ENCODE results near the gene CAPN11.

The CAPN11 gene

GRCh38 chr6:44133003-44133931 is 25.4 kb upstream of the CAPN11 start:
- Histone ChIP-seq H3K4me3 (ENCODE audit: insufficient read length, low read depth) (no peak overlapping the region), H3K4me1 (ENCODE audit: insufficient read depth, insufficient read length) (peaks cover 14% of the 10 kb centered on the region), H3K27me3 (ENCODE audit: insufficient read depth, insufficient read length) (peaks cover 6% of the 10 kb centered on the region), H3K9ac (ENCODE audit: insufficient read length, low read depth) (peak overlapping the region; percentile 42), H3K9me3 (ENCODE audit: insufficient read depth, low read length) (no peaks in the 10 kb centered on the region), H3K36me3 (ENCODE audit: insufficient read depth, insufficient read length, low read length) (peaks cover 18% of the 10 kb centered on the region)
- DNase-seq (ENCODE audit: low read depth, low spot score): no peak
- no peak for TF ChIP-seq SUZ12 (IDR thresholded peaks at IDR 0.05; ENCODE audit: extremely low read depth, insufficient read depth, insufficient read length)
- TF ChIP-seq YY1 (IDR thresholded peaks at IDR 0.05; ENCODE audit: insufficient read depth, insufficient read length): no peak
- TF ChIP-seq ZNF274 (IDR thresholded peaks at IDR 0.05; ENCODE audit: low read depth, low read length): no peak

DNA sequence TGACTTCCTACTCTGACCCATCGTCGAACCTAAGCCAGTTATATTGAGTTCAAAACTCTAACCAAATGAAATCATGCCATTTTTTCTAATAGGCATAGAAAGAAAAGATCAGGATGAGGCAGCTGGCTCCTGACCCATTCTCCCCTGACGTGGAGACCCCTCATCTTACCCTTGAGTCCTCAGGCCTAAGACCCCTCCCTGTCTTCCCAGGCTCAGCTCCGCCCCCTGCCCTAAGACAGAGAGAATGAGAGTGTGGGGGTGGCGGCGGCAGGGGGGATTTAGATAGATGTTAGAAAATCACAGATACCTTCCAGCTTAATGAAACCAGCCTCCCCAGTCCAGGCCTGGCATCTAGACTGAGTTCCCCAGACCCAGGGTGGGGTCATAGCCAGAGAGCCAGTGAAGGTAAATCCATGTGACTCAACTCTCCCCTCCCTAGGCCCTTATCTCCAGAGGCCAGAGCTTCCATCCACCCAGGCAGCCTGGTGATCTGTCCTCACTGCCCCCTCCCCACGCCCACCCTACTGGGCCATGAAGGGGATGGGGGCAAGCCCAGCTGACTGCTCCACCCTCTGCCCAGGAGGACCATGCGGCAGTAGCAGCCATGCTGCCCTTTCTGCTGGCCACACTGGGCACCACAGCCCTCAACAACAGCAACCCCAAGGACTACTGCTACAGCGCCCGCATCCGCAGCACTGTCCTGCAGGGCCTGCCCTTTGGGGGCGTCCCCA is 24.5 kb upstream of the CAPN11 start:
- Histone ChIP-seq H3K36me3 (ENCODE audit: insufficient read depth, insufficient read length, low read length) (peaks cover 18% of the 10 kb centered on the region), H3K9me3 (ENCODE audit: insufficient read depth, low read length) (no peaks in the 10 kb centered on the region), H3K4me3 (ENCODE audit: insufficient read length, low read depth) (no peak overlapping the region), H3K4me1 (ENCODE audit: insufficient read depth, insufficient read length) (peaks cover 11% of the 10 kb centered on the region), H3K9ac (ENCODE audit: insufficient read length, low read depth) (no peak overlapping the region), H3K27me3 (ENCODE audit: insufficient read depth, insufficient read length) (no peaks in the 10 kb centered on the region)
- TF ChIP-seq YY1 (IDR thresholded peaks at IDR 0.05; ENCODE audit: insufficient read depth, insufficient read length) (no peak), SUZ12 (IDR thresholded peaks at IDR 0.05; ENCODE audit: extremely low read depth, insufficient read depth, insufficient read length) (no peak), ZNF274 (IDR thresholded peaks at IDR 0.05; ENCODE audit: low read depth, low read length) (no peak)
- no peak for DNase-seq (ENCODE audit: low read depth, low spot score)

DNA sequence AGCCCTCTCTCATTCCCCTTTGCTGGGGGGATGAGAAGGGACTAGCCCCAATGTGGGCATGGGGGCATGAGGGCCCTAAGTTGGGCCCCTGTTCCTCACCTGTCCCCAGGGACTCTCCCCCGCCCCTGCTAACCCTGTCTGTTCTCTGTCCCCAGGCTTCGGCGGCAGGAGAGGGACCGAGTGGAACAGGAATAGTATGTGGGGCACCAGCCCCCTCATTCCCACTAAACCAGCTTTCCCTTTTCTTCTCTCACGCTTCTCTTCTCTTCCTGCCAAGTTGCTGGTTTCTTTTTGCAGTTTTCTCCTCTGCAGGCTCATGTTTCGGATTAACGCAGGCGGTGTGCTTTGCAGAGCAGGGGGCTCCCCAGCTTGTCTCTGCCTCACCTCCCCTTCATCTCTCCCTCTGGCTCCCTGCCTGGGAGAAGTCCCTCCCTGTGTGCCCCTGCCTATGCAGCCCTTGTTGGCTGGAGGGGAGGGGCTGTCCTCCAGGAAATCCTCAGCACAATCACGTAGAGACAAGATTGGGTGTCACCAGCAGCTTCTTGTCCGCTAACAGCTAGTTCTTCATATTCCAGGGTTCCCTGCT is 23.4 kb upstream of the CAPN11 start:
- H3K4me1 ChIP-seq (ENCODE audit: insufficient read depth, insufficient read length): peaks cover 13% of the 10 kb centered on the region
- no peak for DNase-seq (ENCODE audit: low read depth, low spot score)
- no peak overlapping the region for H3K9ac ChIP-seq (ENCODE audit: insufficient read length, low read depth)
- H3K4me3 ChIP-seq (ENCODE audit: insufficient read length, low read depth): no peak overlapping the region
- peaks cover 27% of the 10 kb centered on the region for H3K36me3 ChIP-seq (ENCODE audit: insufficient read depth, insufficient read length, low read length)
- H3K9me3 ChIP-seq (ENCODE audit: insufficient read depth, low read length): no peaks in the 10 kb centered on the region
- TF ChIP-seq ZNF274 (IDR thresholded peaks at IDR 0.05; ENCODE audit: low read depth, low read length) (no peak), YY1 (IDR thresholded peaks at IDR 0.05; ENCODE audit: insufficient read depth, insufficient read length) (no peak), SUZ12 (IDR thresholded peaks at IDR 0.05; ENCODE audit: extremely low read depth, insufficient read depth, insufficient read length) (no peak)
- H3K27me3 ChIP-seq (ENCODE audit: insufficient read depth, insufficient read length): no peaks in the 10 kb centered on the region

DNA sequence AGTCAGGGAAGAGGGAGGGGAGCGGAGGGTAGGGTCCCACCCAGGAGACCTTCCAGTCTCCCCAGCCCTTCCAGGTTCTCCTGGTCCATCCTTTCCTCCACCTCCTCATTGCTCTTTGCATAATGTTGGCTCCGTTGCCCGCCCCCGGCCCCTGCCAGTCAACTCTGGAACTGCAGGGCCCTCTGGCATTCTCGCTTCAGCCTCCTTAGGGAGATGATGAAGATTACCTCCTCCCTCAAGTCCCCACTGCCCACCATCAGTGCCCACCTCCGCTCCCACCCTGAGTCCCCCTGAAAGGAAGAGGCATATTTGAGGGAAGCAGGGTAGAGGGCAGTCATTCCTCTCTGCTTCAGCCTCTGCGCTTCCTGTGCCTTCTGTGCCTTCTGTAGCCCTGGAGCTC is 22.7 kb upstream of the CAPN11 start:
- H3K36me3 ChIP-seq (ENCODE audit: insufficient read depth, insufficient read length, low read length): peaks cover 33% of the 10 kb centered on the region
- no peak overlapping the region for H3K9ac ChIP-seq (ENCODE audit: insufficient read length, low read depth)
- no peak for TF ChIP-seq YY1 (IDR thresholded peaks at IDR 0.05; ENCODE audit: insufficient read depth, insufficient read length)
- TF ChIP-seq ZNF274 (IDR thresholded peaks at IDR 0.05; ENCODE audit: low read depth, low read length): no peak
- TF ChIP-seq SUZ12 (IDR thresholded peaks at IDR 0.05; ENCODE audit: extremely low read depth, insufficient read depth, insufficient read length): no peak
- H3K27me3 ChIP-seq (ENCODE audit: insufficient read depth, insufficient read length): no peaks in the 10 kb centered on the region
- DNase-seq (ENCODE audit: low read depth, low spot score): no peak
- H3K4me1 ChIP-seq (ENCODE audit: insufficient read depth, insufficient read length): peaks cover 13% of the 10 kb centered on the region
- no peaks in the 10 kb centered on the region for H3K9me3 ChIP-seq (ENCODE audit: insufficient read depth, low read length)
- no peak overlapping the region for H3K4me3 ChIP-seq (ENCODE audit: insufficient read length, low read depth)

- H3K9ac ChIP-seq (ENCODE audit: insufficient read length, low read depth): peak overlapping the region; percentile 8
- no peaks in the 10 kb centered on the region for H3K9me3 ChIP-seq (ENCODE audit: insufficient read depth, low read length)
- no peak for DNase-seq (ENCODE audit: low read depth, low spot score)
- H3K36me3 ChIP-seq (ENCODE audit: insufficient read depth, insufficient read length, low read length): peaks cover 50% of the 10 kb centered on the region
- no peak for TF ChIP-seq YY1 (IDR thresholded peaks at IDR 0.05; ENCODE audit: insufficient read depth, insufficient read length)
- no peak for TF ChIP-seq ZNF274 (IDR thresholded peaks at IDR 0.05; ENCODE audit: low read depth, low read length)
- TF ChIP-seq SUZ12 (IDR thresholded peaks at IDR 0.05; ENCODE audit: extremely low read depth, insufficient read depth, insufficient read length): no peak
- no peaks in the 10 kb centered on the region for H3K27me3 ChIP-seq (ENCODE audit: insufficient read depth, insufficient read length)
- H3K4me3 ChIP-seq (ENCODE audit: insufficient read length, low read depth): no peak overlapping the region
- peaks cover 7% of the 10 kb centered on the region for H3K4me1 ChIP-seq (ENCODE audit: insufficient read depth, insufficient read length)
Measured at GRCh38 chr6:44138717-44139350, 19.8 kb upstream of the CAPN11 start.

DNA sequence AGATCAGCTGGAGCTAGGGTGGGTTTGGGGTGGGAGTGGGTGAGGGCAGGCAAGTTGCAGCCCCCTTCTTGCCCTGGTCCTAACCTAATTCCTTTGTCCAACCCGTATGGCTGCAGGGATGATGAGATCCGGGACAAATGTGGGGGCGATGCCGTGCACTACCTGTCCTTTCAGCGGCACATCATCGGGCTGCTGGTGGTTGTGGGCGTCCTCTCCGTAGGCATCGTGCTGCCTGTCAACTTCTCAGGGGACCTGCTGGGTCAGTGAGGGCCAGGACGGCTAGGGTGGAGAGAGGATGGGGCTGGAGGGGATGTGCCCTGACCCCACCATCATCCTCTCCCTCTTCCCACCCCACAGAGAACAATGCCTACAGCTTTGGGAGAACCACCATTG is 19.3 kb upstream of the CAPN11 start:
- no peaks in the 10 kb centered on the region for H3K9me3 ChIP-seq (ENCODE audit: insufficient read depth, low read length)
- peaks cover 54% of the 10 kb centered on the region for H3K36me3 ChIP-seq (ENCODE audit: insufficient read depth, insufficient read length, low read length)
- TF ChIP-seq SUZ12 (IDR thresholded peaks at IDR 0.05; ENCODE audit: extremely low read depth, insufficient read depth, insufficient read length): no peak
- no peak for TF ChIP-seq ZNF274 (IDR thresholded peaks at IDR 0.05; ENCODE audit: low read depth, low read length)
- no peak for TF ChIP-seq YY1 (IDR thresholded peaks at IDR 0.05; ENCODE audit: insufficient read depth, insufficient read length)
- H3K9ac ChIP-seq (ENCODE audit: insufficient read length, low read depth): no peak overlapping the region
- H3K4me3 ChIP-seq (ENCODE audit: insufficient read length, low read depth): no peak overlapping the region
- peaks cover 7% of the 10 kb centered on the region for H3K4me1 ChIP-seq (ENCODE audit: insufficient read depth, insufficient read length)
- no peaks in the 10 kb centered on the region for H3K27me3 ChIP-seq (ENCODE audit: insufficient read depth, insufficient read length)
- no peak for DNase-seq (ENCODE audit: low read depth, low spot score)
